Heart right ventricle (tissue), 16 donors: ENCODE data around the gene CABLES2. TPM values are rescaled to one million over a fixed set of nuclear protein-coding genes. Genes with fewer than 3 reads are reported as not detected.

Experiments used
- ATAC-seq, 8 donors: fragments of 200-7000 bp; cut with Tn5 transposase; one replicate each; pipeline ENCODE4 v1.9.1; 2020; ENCODE audit warnings: mild to moderate bottlenecking in 8 of 8, moderate library complexity in 8 of 8, moderate number of reproducible peaks in 1 of 8
- DNase-seq, 2 donors: peaks; one replicate each; pipeline ENCODE4 v3.0.0-alpha.2; 2020
- H3K27ac ChIP-seq, 10 donors: fragments of 200-600 bp; sonication (generic) in 2 of 10; one replicate each; pipeline versions ENCODE4 v1.5.0 to v1.8.0; 2020 to 2022; ENCODE audit warnings: mild to moderate bottlenecking in 3 of 10
- H3K27me3 ChIP-seq, 7 donors: fragments of 200-600 bp; one replicate each; pipeline ENCODE4 v1.8.0; 2021 to 2022; ENCODE audit warnings: mild to moderate bottlenecking in 2 of 7
- H3K36me3 ChIP-seq, 9 donors: fragments of 200-600 bp; sonication (generic) in 1 of 9; one replicate each; pipeline versions ENCODE4 v1.5.0 to v1.8.0; 2020 to 2022; ENCODE audit warnings: mild to moderate bottlenecking in 2 of 9
- H3K4me1 ChIP-seq, 9 donors: fragments of 200-600 bp; sonication (generic) in 1 of 9; one replicate each; pipeline versions ENCODE4 v1.5.0 to v1.8.0; 2020 to 2022; ENCODE audit warnings: mild to moderate bottlenecking in 4 of 9
- H3K4me3 ChIP-seq, 10 donors: fragments of 200-600 bp; sonication (generic) in 2 of 10; one replicate each; pipeline versions ENCODE4 v1.5.0 to v1.8.0; 2020 to 2022; ENCODE audit warnings: mild to moderate bottlenecking in 7 of 10, moderate library complexity in 2 of 10
- H3K9me3 ChIP-seq, 11 donors: fragments of 200-600 bp in 10 of 11; sonication (generic) in 2 of 11; one replicate each; pipeline versions ENCODE4 v1.5.0 to v1.8.0; 2013 to 2022; ENCODE audit warnings: mild to moderate bottlenecking in 2 of 11, control low read depth in 1 of 11, moderate library complexity in 1 of 11
- CTCF ChIP-seq, 9 donors: fragments of 200-600 bp; sonication (generic) in 2 of 9; IDR thresholded peaks; one replicate each; pipeline versions ENCODE4 v1.5.0 to v1.8.0; 2021 to 2022; ENCODE audit warnings: antibody characterized with exemption in 9 of 9, mild to moderate bottlenecking in 5 of 9, moderate library complexity in 1 of 9
- WGBS, 2 donors: extraction: QIAGEN DNeasy Blood & Tissue Kit; methylation state at CpG; one replicate each; pipeline ENCODE4 v1.1.7; 2013; ENCODE audit warnings: inconsistent platforms in 1 of 2; 5-methylcytosine and 5-hydroxymethylcytosine counted together
- intact Hi-C, 10 donors: fragments of 100-400 bp; cut with DNase I; formaldehyde crosslinking; loops; one replicate each; pipeline versions ENCODE4 v1.11.1 to v1.14.2; 2022
- polyA plus RNA-seq, 2 donors: library from polyadenylated mRNA; stranded (reverse); fragments of 200-250 nt; gene quantifications; one replicate each; pipeline ENCODE4 v1.2.3, GENCODE V29; 2013
- total RNA-seq, 10 donors: library from RNA; stranded (reverse); fragmentation: NEBNext Ultra II Directional in 3 of 10; extraction: Animal tissue kit (Norgen Biotek cat#: 25700) in 3 of 10; gene quantifications; one replicate each; pipeline versions ENCODE4 v1.2.1 to v1.2.4, GENCODE V29; 2021 to 2023
- donor health status: Arrhythmogenic right ventricular cardiomyopathy.
- donor health status: ischemic (EF 13 %, LVEDD 7.1; RV severe dilation, severe dysfunction).
- donor health status: healthy with polysubstance abuse.
- donor health status: DM: no; HTN: yes; CAD: no.
- donor health status: DM: no; HTN: no; CAD: no.
- donor health status: ischemic (EF 25% LVEDD 6.9; RV normal size, moderate dysfunction).
- donor health status: ischemic (EF 25% LVEDD 5.7; RV mildly dilated, moderate dysfunction).
- donor health status: healthy.
- donor health status: DM: yes; HTN: yes; CAD: no.
- donor health status: Ischemic cardiomyopathy.
- donor health status: ischemic (EF 35%, LVEDD 5.7; RV mildly dilated, moderate dysfunction).
- donor health status: nonischemic (EF 11% LVEDD 7.7; RV severe dilation, severe dysfunction).
- donor health status: DM: yes; HTN: yes; CAD: no.
- donor health status: PGD.
- donor health status: ischemic (EF 29% LVEDD 5.4; RV normal size, mild dysfunction).
- donor health status: nonischemic (EF 23%, LVEDD 6.1; RV moderate dilation, normal function).

CABLES2 gene
- total and polyA plus RNA-seq, 12 donors = 2.9 to 11.9 (median 7.8) TPM

- Histone ChIP-seq H3K4me1 (no peaks in the 10 kb centered on the region), H3K27me3 (peaks cover 0 to 21% (median 0%) of the 10 kb centered on the region in 7 donors), H3K36me3 (no peaks in the 10 kb centered on the region), H3K27ac (no peak overlapping the region), H3K9me3 (no peaks in the 10 kb centered on the region), H3K4me3 (no peak overlapping the region)
- no peak for TF ChIP-seq CTCF (IDR thresholded peaks at IDR 0.05)
- 79 to 82% methylated on average over 43 of the region's 43 CpGs for WGBS, 2 donors
- ATAC-seq = no peak
- DNase-seq = no peak
- intact Hi-C loops = loop anchor here in 4 of 10 donors (10.0 kb wide), 3 partner anchors 78 to 198 kb away; no protein-coding TSS in a partner anchor
Observed at GRCh38 chr20:62416651-62417637, 9.9 kb upstream of the CABLES2 start.

- no peak for DNase-seq
- 75 to 80% methylated on average over 24 of the region's 24 CpGs for WGBS, 2 donors
- Histone ChIP-seq H3K27ac (no peak overlapping the region), H3K9me3 (no peaks in the 10 kb centered on the region), H3K4me1 (peaks cover 0 to 1% (median 0%) of the 10 kb centered on the region in 9 donors), H3K4me3 (no peak overlapping the region), H3K36me3 (no peaks in the 10 kb centered on the region), H3K27me3 (peaks cover 0 to 21% (median 0%) of the 10 kb centered on the region in 7 donors)
- ATAC-seq = no peak
- intact Hi-C loops = loop anchor here in 4 of 10 donors (10.0 kb wide), 3 partner anchors 79 to 199 kb away; no protein-coding TSS in a partner anchor
- no peak for TF ChIP-seq CTCF (IDR thresholded peaks at IDR 0.05)
Observed at GRCh38 chr20:62415354-62416111, 8.4 kb upstream of the CABLES2 start.

- 85 to 86% methylated on average over 20 to 22 of the region's 22 CpGs for WGBS, 2 donors
- Histone ChIP-seq H3K9me3 (no peaks in the 10 kb centered on the region), H3K27me3 (peaks cover 0 to 18% (median 0%) of the 10 kb centered on the region in 7 donors), H3K27ac (no peak overlapping the region), H3K36me3 (no peaks in the 10 kb centered on the region), H3K4me3 (no peak overlapping the region), H3K4me1 (peaks cover 0 to 10% (median 8%) of the 10 kb centered on the region in 9 donors)
- ATAC-seq (no peak), DNase-seq (no peak)
- intact Hi-C loops = loop anchor here in 5 of 10 donors (5.0 to 10.0 kb wide), 5 partner anchors 73 to 201 kb away; no protein-coding TSS in a partner anchor
- TF ChIP-seq CTCF (IDR thresholded peaks at IDR 0.05) = no peak
Observed at GRCh38 chr20:62413896-62414481, 6.9 kb upstream of the CABLES2 start.
